PC-9 (cell line): ENCODE data around the gene GNAL. TPM values are rescaled to one million over a fixed set of nuclear protein-coding genes. Genes with fewer than 3 reads are reported as not detected.

Experiments used
- BruUV-seq: library from RNA; stranded (reverse); fragments of 400-500 nt; replicated peaks from 2 replicates; lab custom pipeline; 2021; lab: Mats Ljungman, UMichigan
- CTCF ChIA-PET: fragments of 300-600 bp; sonication (Branson Sonifier 250); formaldehyde crosslinking; loops from one replicate; lab custom pipeline; 2022; ENCODE audit warnings: antibody characterized with exemption; lab: Charles Lee
- POLR2A ChIA-PET: fragments of 300-600 bp; sonication (Branson Sonifier 250); formaldehyde crosslinking; loops from one replicate; lab custom pipeline; 2022; ENCODE audit warnings: antibody characterized with exemption; ENCODE audit not compliant: unreplicated experiment; lab: Charles Lee
- DNase-seq, 2 experiments: peaks; one replicate each; pipeline versions ENCODE4 v3.0.0 to v3.0.0-alpha.2; 2015 to 2022; ENCODE audit warnings: mixed read lengths in 1 of 2
- H2AFZ ChIP-seq: fragments of 200-600 bp; sonication (generic); 2 replicates; pipeline ENCODE4 v1.8.1; 2017; ENCODE audit warnings: antibody characterized with exemption
- H3F3A ChIP-seq: fragments of 200-600 bp; sonication (generic); 2 replicates; pipeline ENCODE4 v1.8.1; 2017; ENCODE audit warnings: antibody characterized with exemption, mild to moderate bottlenecking, low read depth; ENCODE audit not compliant: insufficient read depth
- H3K27ac ChIP-seq: fragments of 200-600 bp; sonication (generic); 2 replicates; pipeline ENCODE4 v1.6.1; 2016; ENCODE audit warnings: mixed run types
- H3K27me3 ChIP-seq: fragments of 200-600 bp; sonication (generic); 2 replicates; pipeline ENCODE4 v1.6.1; 2016; ENCODE audit warnings: low read depth, mixed run types; ENCODE audit not compliant: insufficient read depth
- H3K36me3 ChIP-seq: fragments of 200-600 bp; sonication (generic); 2 replicates; pipeline ENCODE4 v1.6.1; 2016; ENCODE audit warnings: low read depth, mixed run types
- H3K4me1 ChIP-seq: fragments of 200-600 bp; sonication (generic); replicated peaks from 2 replicates; pipeline ENCODE4 v1.6.1; 2016; ENCODE audit warnings: mixed run types; ENCODE audit not compliant: insufficient read depth
- H3K4me2 ChIP-seq: fragments of 200-600 bp; sonication (generic); 2 replicates; pipeline ENCODE4 v1.6.1; 2017; ENCODE audit warnings: mixed run types
- H3K4me3 ChIP-seq: fragments of 200-600 bp; sonication (generic); 2 replicates; pipeline ENCODE4 v1.6.1; 2016; ENCODE audit warnings: mixed run types
- H3K79me2 ChIP-seq: fragments of 200-600 bp; sonication (generic); 2 replicates; pipeline ENCODE4 v1.6.1; 2017; ENCODE audit warnings: low read depth, mixed run types
- H3K9me2 ChIP-seq: fragments of 200-600 bp; sonication (generic); 2 replicates; pipeline ENCODE4 v1.8.1; 2017; ENCODE audit warnings: mild to moderate bottlenecking; ENCODE audit not compliant: insufficient read depth
- H3K9me3 ChIP-seq: fragments of 200-600 bp; sonication (generic); 2 replicates; pipeline ENCODE4 v1.8.1; 2016; ENCODE audit warnings: low read depth; ENCODE audit not compliant: insufficient read depth
- H4K20me1 ChIP-seq: fragments of 200-600 bp; sonication (generic); 2 replicates; pipeline ENCODE4 v1.8.1; 2017; ENCODE audit not compliant: insufficient read depth
- EZH2 ChIP-seq: fragments of 200-600 bp; sonication (generic); IDR thresholded peaks from 2 replicates; pipeline ENCODE4 v1.8.0; 2017; ENCODE audit warnings: antibody characterized with exemption, low read depth
- intact Hi-C: fragments of 100-400 bp; cut with micrococcal nuclease; formaldehyde crosslinking; loops from one replicate; pipeline ENCODE4 v1.10.0; 2022; ENCODE audit not compliant: unreplicated experiment
- total RNA-seq: library from RNA; stranded (reverse); gene quantifications from 2 replicates; pipeline ENCODE4 v1.2.3, GENCODE V29; 2021
- TF ChIP-seq, protein P1 (sequence below): fragments of 200-600 bp; sonication (generic); conservative IDR thresholded peaks from 2 replicates; pipeline ENCODE4 v1.6.1; 2017; ENCODE audit warnings: mixed run types, antibody characterized with exemption, mild to moderate bottlenecking, moderate library complexity

The GNAL gene
- total RNA-seq, 1 experiment from 2014 or later: 3.3 TPM

DNA sequence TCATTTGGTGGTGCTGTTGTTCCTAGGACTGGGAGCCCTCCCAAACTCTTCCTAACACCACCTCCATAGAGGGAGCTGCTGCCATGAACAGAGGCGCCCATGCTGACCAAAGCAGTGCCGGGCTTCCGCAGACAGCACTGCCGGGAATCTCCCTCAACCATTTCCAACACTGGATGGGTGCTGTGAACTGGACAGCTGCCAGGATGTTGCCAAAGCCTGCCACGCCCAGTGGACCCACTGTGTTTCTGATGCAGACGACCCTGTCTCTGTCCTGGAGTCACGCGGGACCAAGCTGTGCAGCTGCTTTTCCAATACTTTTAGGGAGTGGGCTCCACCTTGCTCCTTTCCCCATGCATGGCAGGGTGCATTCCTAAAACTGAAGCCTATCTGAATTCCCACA lies 16.9 kb upstream of the GNAL start:
- Histone ChIP-seq H3F3A (no peaks in the 10 kb centered on the region), H3K9me3 (no peaks in the 10 kb centered on the region), H3K9me2 (no peaks in the 10 kb centered on the region), H3K79me2 (no peaks in the 10 kb centered on the region), H3K27me3 (peaks cover 93% of the 10 kb centered on the region), H4K20me1 (no peaks in the 10 kb centered on the region), H2AFZ (no peak overlapping the region), H3K4me1 (no peaks in the 10 kb centered on the region), H3K4me2 (no peak overlapping the region), H3K36me3 (no peaks in the 10 kb centered on the region), H3K4me3 (no peak overlapping the region), H3K27ac (no peak overlapping the region)
- no peak for DNase-seq
- CTCF ChIA-PET: no interaction called here
- BruUV-seq: no TSS peak
- POLR2A ChIA-PET: no interaction called here
- intact Hi-C loops: no loop called here
- no peak for TF ChIP-seq EZH2
- TF ChIP-seq, protein P1, sequence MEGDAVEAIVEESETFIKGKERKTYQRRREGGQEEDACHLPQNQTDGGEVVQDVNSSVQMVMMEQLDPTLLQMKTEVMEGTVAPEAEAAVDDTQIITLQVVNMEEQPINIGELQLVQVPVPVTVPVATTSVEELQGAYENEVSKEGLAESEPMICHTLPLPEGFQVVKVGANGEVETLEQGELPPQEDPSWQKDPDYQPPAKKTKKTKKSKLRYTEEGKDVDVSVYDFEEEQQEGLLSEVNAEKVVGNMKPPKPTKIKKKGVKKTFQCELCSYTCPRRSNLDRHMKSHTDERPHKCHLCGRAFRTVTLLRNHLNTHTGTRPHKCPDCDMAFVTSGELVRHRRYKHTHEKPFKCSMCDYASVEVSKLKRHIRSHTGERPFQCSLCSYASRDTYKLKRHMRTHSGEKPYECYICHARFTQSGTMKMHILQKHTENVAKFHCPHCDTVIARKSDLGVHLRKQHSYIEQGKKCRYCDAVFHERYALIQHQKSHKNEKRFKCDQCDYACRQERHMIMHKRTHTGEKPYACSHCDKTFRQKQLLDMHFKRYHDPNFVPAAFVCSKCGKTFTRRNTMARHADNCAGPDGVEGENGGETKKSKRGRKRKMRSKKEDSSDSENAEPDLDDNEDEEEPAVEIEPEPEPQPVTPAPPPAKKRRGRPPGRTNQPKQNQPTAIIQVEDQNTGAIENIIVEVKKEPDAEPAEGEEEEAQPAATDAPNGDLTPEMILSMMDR: no peak

DNA sequence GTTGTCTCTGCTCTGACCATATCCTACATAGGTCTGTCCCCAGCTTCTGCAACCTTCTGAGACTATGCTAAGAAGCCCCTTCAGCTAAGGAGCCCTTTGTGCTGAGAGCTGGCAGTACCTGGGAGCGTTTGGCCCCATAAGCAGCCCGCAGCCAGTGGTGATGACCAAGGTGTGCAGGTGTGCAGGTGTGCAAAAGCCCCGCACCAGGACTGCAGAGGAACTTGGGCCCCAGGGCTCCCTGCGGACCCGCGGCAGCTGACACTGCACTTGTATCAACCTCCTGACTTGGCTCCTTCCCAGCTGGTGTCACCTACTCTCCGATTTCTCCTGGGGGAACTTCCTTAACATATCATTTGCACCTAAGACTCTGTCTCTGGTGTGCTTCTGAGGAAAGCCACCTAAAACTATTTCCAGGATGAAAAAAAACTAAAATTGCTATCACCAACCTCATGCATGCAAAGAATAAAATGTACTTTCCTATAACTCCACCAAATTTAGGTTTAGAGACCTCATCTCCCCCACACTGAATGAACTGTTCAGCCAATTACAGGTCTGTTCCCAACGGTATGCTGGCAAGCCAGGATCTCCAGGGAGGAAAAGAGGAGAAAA lies 16.1 kb upstream of the GNAL start:
- H3K4me2 ChIP-seq: no peak overlapping the region
- TF ChIP-seq, protein P1: no peak
- TF ChIP-seq EZH2: no peak
- no peaks in the 10 kb centered on the region for H3K79me2 ChIP-seq
- no peak overlapping the region for H2AFZ ChIP-seq
- no peaks in the 10 kb centered on the region for H3K36me3 ChIP-seq
- no peaks in the 10 kb centered on the region for H3F3A ChIP-seq
- H3K9me3 ChIP-seq: no peaks in the 10 kb centered on the region
- H3K27me3 ChIP-seq: peaks cover 92% of the 10 kb centered on the region
- no peak overlapping the region for H3K27ac ChIP-seq
- DNase-seq: no peak
- no peaks in the 10 kb centered on the region for H4K20me1 ChIP-seq
- intact Hi-C loops: no loop called here
- H3K4me3 ChIP-seq: no peak overlapping the region
- no peaks in the 10 kb centered on the region for H3K9me2 ChIP-seq
- POLR2A ChIA-PET: no interaction called here
- no peaks in the 10 kb centered on the region for H3K4me1 ChIP-seq
- CTCF ChIA-PET: no interaction called here
- BruUV-seq: no TSS peak

DNA sequence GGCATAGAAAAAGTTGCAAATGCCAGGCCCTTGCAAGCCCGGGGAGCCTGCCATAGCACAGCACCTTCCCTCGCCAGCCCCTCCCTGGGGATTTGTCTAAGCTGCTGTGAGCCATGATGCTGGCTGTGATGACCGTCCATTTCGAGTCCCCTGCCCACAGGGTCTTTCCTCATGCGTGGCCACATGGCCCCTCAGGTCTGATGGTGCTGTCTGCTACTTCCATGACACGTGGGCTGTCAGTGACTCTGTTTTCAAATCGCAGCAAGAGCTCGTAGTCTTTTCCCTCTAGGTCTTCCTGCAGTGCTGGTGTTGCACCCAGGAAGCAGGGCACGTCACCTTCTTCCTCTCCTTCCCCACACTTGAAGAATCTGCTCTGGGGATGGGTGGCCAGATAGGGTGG lies 15.5 kb upstream of the GNAL start:
- Histone ChIP-seq H3K4me3 (no peak overlapping the region), H3K27ac (no peak overlapping the region), H3K4me2 (no peak overlapping the region), H3K79me2 (no peaks in the 10 kb centered on the region), H4K20me1 (no peaks in the 10 kb centered on the region), H2AFZ (no peak overlapping the region), H3K27me3 (peaks cover 86% of the 10 kb centered on the region), H3K9me3 (no peaks in the 10 kb centered on the region), H3K36me3 (no peaks in the 10 kb centered on the region), H3F3A (no peaks in the 10 kb centered on the region), H3K9me2 (no peaks in the 10 kb centered on the region), H3K4me1 (no peaks in the 10 kb centered on the region)
- ChIA-PET CTCF (no interaction called here), POLR2A (no interaction called here)
- no TSS peak for BruUV-seq
- no peak for TF ChIP-seq EZH2
- TF ChIP-seq, protein P1: no peak
- intact Hi-C loops: no loop called here
- no peak for DNase-seq
